ENCODE results near the gene CRIP3. TPM values are rescaled to one million over a fixed set of nuclear protein-coding genes. Genes with fewer than 3 reads are reported as not detected.
A peak's percentile ranks its signal among the peaks of the same experiment; 100 is the strongest.

Gene CRIP3
- total RNA-seq, 1 experiment from 2014 or later, result not detected

DNA sequence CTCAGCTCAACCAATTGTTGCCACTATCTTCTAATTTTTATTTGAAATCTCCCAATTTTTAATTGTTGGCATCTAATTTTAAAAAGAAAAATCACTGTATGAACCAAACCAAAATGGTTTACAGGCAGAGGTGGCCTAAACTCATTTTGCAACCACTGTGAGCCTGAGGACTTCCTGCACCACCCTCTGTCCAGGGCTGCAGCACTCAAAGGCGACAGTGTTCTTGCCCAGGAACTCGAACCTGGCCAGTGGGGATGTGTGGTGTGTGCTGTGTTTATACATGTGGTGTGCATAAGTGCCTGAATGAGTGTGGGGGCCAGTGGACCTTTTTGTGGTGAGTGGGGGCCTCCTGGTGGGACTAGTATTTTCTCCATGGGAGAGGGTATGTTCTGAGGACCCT, 34.9 kb downstream of the CRIP3 start:
- DNase-seq (ENCODE audit: low read depth), result no peak

DNA sequence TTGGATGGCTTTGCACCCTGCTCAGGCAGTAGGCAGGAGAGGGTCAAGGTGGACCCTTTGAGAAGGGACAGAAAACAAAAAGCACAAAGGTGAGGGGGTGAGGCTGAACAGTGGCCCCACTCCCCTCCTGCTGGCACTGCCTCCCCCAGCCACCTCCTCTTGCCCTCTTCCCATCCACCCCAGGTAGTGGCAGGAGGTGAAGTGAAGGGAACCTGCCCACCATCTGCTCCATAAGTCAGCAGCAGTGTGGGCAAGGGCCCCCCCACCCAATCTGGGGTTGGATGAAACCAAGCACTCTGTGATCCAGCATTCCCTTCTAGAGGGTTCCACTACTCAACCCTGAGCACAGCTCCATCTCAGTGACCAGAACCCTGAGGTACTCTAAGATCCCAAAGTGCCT, 36.7 kb downstream of the CRIP3 start:
- DNase-seq (ENCODE audit: low read depth), result no peak

GRCh38 chr6:43271103-43271815, 37.4 kb downstream of the CRIP3 start:
- DNase-seq (ENCODE audit: low read depth), result no peak

- no peak for DNase-seq (ENCODE audit: low read depth)
Measured at GRCh38 chr6:43269273-43270007, 39.2 kb downstream of the CRIP3 start.

GRCh38 chr6:43268782-43269272, 39.8 kb downstream of the CRIP3 start:
- DNase-seq (ENCODE audit: low read depth), result no peak

GRCh38 chr6:43268355-43268700, 40.3 kb downstream of the CRIP3 start:
- DNase-seq (ENCODE audit: low read depth), result no peak

DNA sequence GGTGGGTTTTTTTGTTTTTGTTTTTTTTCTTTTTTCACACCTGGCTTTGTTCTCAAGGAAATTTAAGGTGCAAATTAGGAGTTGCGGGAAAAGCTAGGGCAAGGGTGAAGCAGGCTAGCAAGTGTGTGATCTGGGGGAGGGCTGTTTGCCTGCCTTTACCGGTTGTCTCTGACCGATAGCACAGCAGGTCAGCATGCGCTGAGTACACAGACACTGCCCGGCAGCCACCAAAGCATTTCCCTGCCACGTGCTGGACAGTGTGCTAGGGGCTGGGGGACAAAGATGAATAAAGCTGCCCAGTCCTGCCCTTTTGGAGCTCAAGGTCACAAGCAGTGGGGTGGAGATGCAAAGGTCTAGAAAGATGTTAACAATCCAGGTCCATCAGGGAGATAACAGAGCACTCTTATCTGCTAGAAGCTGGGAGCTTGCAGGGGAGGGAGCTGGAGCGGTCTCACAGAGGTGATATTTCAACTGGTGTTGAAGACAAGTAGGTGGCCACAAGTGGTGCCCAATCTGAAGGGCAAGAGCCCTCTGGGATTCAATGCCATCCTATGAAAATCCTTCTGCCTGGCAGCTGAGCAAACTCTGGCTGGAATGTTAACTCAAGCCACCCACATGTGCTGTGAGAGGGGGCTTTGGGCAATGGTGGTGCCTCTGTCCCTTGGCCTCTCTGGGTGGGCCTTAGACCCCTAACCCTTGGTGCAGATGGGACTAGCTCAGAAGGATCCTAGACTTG, 40.8 kb downstream of the CRIP3 start:
- no peak for DNase-seq (ENCODE audit: low read depth)

DNA sequence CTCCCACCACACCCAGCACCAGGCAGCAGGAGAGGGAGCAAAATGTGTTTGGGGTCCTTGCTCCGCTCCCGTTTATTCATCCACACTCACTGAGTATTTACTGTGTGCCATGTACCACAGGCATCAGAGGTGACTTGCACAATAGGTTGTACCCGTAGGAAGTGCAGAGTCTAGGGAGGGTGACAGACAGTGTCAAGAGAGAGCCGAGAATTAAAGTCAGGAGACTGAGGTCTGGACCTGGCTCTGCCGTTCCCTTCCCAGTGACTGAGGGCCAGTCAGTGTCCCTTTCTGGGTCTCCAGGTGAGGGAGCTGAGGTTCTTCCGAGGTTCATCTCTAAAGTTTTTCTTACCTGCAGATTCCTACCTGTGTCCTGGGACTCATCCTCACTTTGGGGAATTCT, 43.1 kb downstream of the CRIP3 start:
- no peak for DNase-seq (ENCODE audit: low read depth)

DNA sequence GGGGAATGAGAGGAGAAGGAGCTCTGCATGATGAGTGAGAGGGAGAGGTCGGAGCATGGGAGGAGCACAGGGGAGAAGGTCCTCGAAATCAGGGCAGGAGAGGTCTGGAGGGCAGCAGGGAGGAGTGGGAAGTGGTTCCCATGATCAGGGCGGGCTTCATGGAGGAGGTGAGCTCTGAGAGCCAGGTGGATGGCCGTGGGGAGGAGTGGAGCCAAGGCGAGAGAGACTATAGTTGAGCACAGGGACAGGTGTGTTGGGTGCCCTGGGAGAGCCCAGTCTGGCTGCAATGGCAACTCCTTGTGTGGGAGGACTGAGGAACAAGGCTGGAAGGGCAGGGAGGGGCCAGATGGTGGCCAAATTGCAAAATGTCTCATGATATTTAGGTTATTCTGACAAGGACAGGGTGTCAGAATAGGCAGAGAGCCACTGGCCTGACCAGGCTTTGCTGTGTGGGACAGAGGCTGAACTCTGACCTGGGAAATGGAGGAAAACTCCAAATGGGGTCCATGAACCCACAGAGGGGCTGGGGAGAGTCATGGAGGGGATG, 44.0 kb downstream of the CRIP3 start:
- DNase-seq (ENCODE audit: low read depth), result no peak

DNA sequence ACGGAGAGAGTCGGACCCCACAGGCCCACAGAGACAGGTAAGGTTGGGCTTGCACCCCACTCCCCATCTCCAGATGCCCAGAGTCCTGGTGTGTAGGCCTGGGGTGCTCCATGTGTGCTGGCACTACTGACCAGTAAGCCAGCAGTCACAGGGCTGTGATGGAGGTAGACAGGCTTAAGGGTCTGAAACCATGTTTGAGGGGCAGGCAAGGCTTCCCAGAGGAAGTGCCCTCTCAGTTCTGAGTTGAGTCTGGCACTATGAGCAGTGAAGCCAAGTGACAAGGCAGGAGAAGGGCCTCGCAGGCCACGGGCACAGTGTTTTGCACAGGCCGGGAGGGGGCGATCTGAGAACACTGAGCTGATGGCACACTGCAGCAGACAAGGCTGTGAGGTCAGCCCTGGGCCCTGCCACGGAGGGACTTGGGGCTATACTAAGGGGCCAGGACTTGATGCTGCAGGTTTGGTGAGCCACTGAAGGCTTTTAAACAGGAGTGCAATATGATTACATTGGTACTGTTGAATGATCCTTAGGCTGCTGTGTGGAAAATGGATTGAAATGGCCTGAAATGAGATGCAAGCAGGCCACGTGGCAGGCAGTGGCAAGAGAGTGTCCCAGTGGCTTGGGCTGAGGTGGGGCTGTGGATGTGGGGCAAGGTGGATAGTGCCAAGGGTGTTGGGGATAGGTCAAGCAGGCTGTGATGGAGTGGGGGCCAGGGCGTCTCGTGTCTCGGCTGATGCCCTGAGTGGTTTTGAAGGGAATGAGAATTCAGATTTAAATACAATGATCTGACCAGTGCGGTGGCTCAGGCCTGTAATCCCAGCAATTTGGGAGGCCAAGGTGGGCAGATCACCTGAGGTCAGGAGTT, 45.1 kb downstream of the CRIP3 start:
- peak; percentile 58 for DNase-seq (ENCODE audit: low read depth)

DNA sequence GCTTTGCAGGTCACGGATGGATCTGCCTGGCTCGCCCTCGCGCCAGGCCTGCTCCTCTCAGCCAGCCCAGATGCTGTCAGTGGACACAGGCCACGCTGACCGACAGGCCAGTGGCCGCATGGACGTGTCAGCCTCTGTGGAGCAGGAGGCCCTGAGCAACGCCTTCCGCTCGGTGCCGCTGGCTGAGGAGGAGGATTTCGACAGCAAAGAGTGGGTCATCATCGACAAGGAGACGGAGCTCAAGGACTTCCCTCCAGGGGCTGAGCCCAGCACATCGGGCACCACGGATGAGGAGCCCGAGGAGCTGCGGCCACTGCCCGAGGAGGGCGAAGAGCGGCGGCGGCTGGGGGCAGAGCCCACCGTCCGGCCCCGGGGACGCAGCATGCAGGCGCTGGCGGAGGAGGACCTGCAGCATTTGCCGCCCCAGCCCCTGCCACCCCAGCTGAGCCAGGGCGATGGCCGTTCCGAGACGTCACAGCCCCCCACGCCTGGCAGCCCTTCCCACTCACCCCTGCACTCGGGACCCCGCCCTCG, 45.8 kb downstream of the CRIP3 start:
- DNase-seq (ENCODE audit: low read depth), result no peak

DNA sequence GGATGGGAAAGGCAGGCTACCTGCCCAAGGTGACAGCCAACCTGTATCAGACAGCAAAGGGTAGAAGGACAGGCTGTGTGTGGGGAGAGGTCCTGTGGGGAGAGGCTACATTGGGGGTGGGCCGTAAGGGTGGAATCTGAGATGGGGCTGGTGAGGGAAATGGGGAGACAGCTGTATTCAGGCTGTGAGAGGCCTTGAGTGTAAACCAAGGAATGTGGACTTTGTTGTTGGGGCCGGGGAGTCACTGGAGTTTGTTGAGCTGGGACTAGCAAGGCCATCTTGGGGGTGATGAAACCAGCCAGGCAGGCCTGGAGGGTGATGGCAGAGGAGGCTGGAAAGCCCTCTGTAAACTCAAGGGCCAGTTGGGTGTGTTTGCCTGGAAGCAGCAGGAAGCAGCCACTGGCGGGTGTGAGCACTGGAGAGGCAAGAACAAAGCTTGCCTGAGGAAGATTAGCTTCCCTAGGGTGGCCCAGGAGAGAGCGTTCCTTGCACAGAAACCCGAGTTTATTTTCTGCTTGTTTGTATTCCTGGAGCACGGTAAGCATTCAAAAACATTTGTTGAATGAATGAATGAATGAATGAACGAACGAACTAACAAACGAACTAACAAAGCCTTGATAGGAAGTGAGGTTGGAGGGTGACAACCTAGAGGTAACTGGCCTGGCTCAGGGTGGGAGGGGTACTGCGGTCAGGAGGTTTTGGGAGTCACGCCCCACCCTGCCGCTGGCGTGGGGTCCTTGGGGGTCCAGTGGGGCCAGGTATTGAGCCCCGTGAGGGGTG, 46.4 kb downstream of the CRIP3 start:
- no peak for DNase-seq (ENCODE audit: low read depth)

DNA sequence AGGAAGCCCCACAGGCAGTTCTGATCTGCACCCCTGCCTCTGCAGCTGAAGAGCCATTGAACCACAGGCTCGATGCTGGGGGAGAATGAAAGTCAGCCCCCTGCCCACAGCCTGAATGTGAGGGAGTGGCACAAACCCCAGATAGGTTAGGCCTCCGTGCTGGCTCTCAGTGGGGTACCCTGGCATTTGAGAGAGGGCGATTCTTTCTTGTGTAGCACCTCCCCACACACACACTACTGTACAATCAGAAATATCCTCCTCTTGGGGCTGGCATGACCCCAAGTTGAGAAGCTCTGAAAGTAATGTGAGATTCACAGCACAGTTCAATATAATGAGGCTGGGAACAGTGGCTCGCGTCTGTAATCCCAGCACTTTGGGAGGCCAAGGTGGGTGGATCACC, 47.4 kb downstream of the CRIP3 start:
- no peak for DNase-seq (ENCODE audit: low read depth)

DNA sequence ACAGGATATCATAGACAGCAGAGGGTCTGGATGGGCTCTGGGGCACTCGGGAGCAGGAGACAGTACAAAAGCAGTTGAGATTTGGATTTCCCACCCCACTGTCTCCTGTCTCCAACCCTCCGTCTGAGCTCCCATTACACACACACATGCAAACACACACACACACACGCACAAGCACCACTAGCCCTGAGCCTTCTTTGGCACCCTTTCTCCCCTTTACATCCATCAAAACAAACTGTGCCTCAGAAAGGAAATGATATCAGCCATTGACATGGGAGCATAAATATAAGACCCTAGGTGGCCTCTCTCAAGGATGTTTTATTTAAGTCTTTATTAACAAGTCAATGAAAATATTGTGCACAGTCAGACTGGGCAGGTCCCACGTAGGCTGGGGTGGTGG, 47.8 kb downstream of the CRIP3 start:
- no peak for DNase-seq (ENCODE audit: low read depth)

GRCh38 chr6:43258807-43259686, 49.6 kb downstream of the CRIP3 start:
- DNase-seq (ENCODE audit: low read depth), result no peak

GRCh38 chr6:43258180-43258579, 50.4 kb downstream of the CRIP3 start:
- no peak for DNase-seq (ENCODE audit: low read depth)

- DNase-seq (ENCODE audit: low read depth), result no peak
Measured at GRCh38 chr6:43257367-43258145, 51.1 kb downstream of the CRIP3 start.

- DNase-seq (ENCODE audit: low read depth), result no peak
Measured at GRCh38 chr6:43256670-43257366, 51.8 kb downstream of the CRIP3 start.

Data from RPMI7951 (cell line).